ENCODE measurements around the gene WNK4.

WNK4 gene

GRCh38 chr17:42780851-42781638 is 635 bp downstream of the WNK4 start:
- CTCF ChIA-PET = no interaction called here
- no peak for TF ChIP-seq CTCF (conservative IDR thresholded peaks at IDR 0.05; ENCODE audit: low read depth)
- no peak for DNase-seq (ENCODE audit: low spot score)
- no peak overlapping the region for H3K27ac ChIP-seq
- POLR2A ChIA-PET (ENCODE audit: low non-redundant PET) = no interaction called here

GRCh38 chr17:42781639-42782165 is 1.3 kb downstream of the WNK4 start:
- ChIA-PET POLR2A (ENCODE audit: low non-redundant PET) (no interaction called here), CTCF (no interaction called here)
- no peak overlapping the region for H3K27ac ChIP-seq
- DNase-seq (ENCODE audit: low spot score) = no peak
- no peak for TF ChIP-seq CTCF (conservative IDR thresholded peaks at IDR 0.05; ENCODE audit: low read depth)

- ChIA-PET POLR2A (ENCODE audit: low non-redundant PET) (no interaction called here), CTCF (no interaction called here)
- H3K27ac ChIP-seq = peak overlapping the region; percentile 60
- TF ChIP-seq CTCF (conservative IDR thresholded peaks at IDR 0.05; ENCODE audit: low read depth) = no peak
- DNase-seq (ENCODE audit: low spot score) = no peak
Measured at GRCh38 chr17:42782166-42783061, 2.0 kb downstream of the WNK4 start.

DNA sequence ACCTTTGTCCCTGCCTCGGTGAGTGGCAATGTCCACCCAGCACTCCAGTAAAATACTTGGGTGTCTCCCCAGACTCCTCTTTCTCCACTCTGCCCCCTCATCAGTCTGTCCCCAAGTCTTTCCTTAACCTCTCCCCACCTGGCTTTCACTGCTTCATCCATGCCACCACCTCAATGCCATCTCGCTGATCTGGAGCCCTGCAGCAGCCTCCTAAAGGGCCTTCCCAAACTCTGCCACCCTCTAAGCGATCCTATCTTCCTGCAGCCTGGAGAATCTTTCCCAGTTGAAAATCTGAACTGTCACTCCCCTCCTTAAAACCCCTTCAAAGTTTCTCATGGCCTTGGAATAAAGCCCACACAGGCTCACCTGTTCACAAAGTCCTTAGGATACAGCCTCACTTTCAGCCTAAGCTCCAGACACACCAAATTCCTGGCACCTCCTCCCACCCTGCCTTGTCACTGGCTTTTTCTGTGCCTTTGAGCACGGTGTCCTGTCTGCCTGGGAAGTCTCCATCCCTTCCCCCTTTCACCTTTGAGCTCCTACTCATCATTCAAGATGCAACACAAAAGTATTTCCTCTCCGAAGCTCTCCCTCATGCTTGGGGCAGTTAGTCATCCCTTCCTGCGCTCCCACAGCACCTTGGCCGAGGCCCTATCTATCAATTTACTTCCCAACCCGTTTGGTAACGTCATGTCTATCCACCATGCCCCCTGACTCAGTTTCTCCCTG is 2.8 kb downstream of the WNK4 start:
- ChIA-PET CTCF (interaction anchor here (0.7 kb wide), 1 partner anchor 10 kb away, joined by 5 read pairs; the partner anchor contains the start of gene VPS25), POLR2A (ENCODE audit: low non-redundant PET) (interaction anchor here (0.5 kb wide), 1 partner anchor 204 kb away, joined by 3 read pairs; no protein-coding TSS in a partner anchor)
- DNase-seq (ENCODE audit: low spot score) = peak; percentile 76
- peak overlapping the region; percentile 60 for H3K27ac ChIP-seq
- no peak for TF ChIP-seq CTCF (conservative IDR thresholded peaks at IDR 0.05; ENCODE audit: low read depth)

- ChIA-PET CTCF (interaction anchor here (0.7 kb wide), 1 partner anchor 10 kb away, joined by 5 read pairs; the partner anchor contains the start of gene VPS25), POLR2A (ENCODE audit: low non-redundant PET) (no interaction called here)
- no peak for TF ChIP-seq CTCF (conservative IDR thresholded peaks at IDR 0.05; ENCODE audit: low read depth)
- H3K27ac ChIP-seq = peak overlapping the region; percentile 60; the same call in 1 of the 2 replicates
- no peak for DNase-seq (ENCODE audit: low spot score)
Measured at GRCh38 chr17:42783791-42784138, 3.4 kb downstream of the WNK4 start.

DNA sequence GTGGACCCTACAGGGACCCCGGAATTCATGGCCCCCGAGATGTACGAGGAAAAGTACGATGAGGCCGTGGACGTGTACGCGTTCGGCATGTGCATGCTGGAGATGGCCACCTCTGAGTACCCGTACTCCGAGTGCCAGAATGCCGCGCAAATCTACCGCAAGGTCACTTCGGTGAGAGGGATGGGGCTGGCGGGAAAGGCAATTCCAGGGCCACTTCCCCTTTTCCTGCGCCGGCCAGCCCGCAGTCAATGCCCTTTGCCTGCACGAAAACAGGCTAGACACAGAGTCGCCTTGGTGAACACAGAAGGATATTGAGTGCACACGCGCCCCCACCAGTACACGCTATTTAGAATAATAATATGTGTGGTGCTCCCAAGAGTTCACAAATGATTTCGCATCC is 4.0 kb downstream of the WNK4 start:
- TF ChIP-seq CTCF (conservative IDR thresholded peaks at IDR 0.05; ENCODE audit: low read depth) = no peak
- no peak for DNase-seq (ENCODE audit: low spot score)
- H3K27ac ChIP-seq = peak overlapping the region; percentile 60; the same call in 1 of the 2 replicates
- CTCF ChIA-PET = interaction anchor here (0.9 kb wide), 1 partner anchor 24 kb away, joined by 3 read pairs; the partner anchor contains the start of gene RAMP2
- POLR2A ChIA-PET (ENCODE audit: low non-redundant PET) = no interaction called here
